Stimulated activated CD8-positive, alpha-beta memory T cell treated with anti-CD3 and anti-CD28 coated beads, Interleukin-7, amount 100 ng/mL, for 24 hours (primary cell): ENCODE results near the gene C10orf120.

Experiments used
- DNase-seq: peaks from one replicate; pipeline ENCODE4 v3.0.0-alpha.2; 2020; ENCODE audit warnings: low read depth

C10orf120 gene

GRCh38 chr10:122660696-122661095 is 39.0 kb downstream of the C10orf120 start:
- no peak for DNase-seq

GRCh38 chr10:122659651-122660050 is 40.0 kb downstream of the C10orf120 start:
- DNase-seq = no peak

GRCh38 chr10:122659126-122659525 is 40.5 kb downstream of the C10orf120 start:
- no peak for DNase-seq

GRCh38 chr10:122658356-122659049 is 41.1 kb downstream of the C10orf120 start:
- no peak for DNase-seq

GRCh38 chr10:122657729-122658128 is 41.9 kb downstream of the C10orf120 start:
- DNase-seq = no peak

GRCh38 chr10:122657255-122657654 is 42.4 kb downstream of the C10orf120 start:
- no peak for DNase-seq

GRCh38 chr10:122656741-122657140 is 42.9 kb downstream of the C10orf120 start:
- no peak for DNase-seq

GRCh38 chr10:122656308-122656705 is 43.3 kb downstream of the C10orf120 start:
- no peak for DNase-seq

- no peak for DNase-seq
Measured at GRCh38 chr10:122655524-122656307, 43.9 kb downstream of the C10orf120 start.

GRCh38 chr10:122650331-122650730 is 49.3 kb downstream of the C10orf120 start:
- no peak for DNase-seq

- DNase-seq = no peak
Measured at GRCh38 chr10:122649903-122650302, 49.7 kb downstream of the C10orf120 start.

- no peak for DNase-seq
Measured at GRCh38 chr10:122648599-122649428, 50.8 kb downstream of the C10orf120 start.
